ENCODE data around the gene IQSEC1.

The IQSEC1 gene

DNA sequence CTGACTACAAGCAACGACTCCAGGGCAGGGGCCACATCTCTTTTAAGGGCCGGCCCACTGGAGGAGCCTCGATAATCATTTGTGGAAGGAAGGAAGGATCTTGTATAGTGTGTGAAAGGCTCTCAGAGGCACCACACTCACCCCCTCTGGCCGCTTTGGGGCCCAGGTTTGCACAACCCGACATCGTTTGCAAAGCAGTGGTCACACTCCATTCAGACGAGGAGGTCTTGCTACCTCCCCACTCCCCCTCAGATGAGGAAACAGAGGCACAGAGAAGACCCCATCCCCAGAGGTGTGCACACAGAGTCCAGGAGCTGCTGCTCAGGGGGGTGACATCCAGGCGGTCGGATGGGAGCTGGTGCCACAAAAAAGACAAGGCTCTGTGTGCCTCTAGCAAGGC lies 29.6 kb downstream of the IQSEC1 start:
- DNase-seq (ENCODE audit: low read depth): no peak
- no peak overlapping the region for H3K4me3 ChIP-seq (ENCODE audit: low read depth, low read length)
- TF ChIP-seq, protein P1, sequence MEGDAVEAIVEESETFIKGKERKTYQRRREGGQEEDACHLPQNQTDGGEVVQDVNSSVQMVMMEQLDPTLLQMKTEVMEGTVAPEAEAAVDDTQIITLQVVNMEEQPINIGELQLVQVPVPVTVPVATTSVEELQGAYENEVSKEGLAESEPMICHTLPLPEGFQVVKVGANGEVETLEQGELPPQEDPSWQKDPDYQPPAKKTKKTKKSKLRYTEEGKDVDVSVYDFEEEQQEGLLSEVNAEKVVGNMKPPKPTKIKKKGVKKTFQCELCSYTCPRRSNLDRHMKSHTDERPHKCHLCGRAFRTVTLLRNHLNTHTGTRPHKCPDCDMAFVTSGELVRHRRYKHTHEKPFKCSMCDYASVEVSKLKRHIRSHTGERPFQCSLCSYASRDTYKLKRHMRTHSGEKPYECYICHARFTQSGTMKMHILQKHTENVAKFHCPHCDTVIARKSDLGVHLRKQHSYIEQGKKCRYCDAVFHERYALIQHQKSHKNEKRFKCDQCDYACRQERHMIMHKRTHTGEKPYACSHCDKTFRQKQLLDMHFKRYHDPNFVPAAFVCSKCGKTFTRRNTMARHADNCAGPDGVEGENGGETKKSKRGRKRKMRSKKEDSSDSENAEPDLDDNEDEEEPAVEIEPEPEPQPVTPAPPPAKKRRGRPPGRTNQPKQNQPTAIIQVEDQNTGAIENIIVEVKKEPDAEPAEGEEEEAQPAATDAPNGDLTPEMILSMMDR (IDR thresholded peaks at IDR 0.05; ENCODE audit: insufficient read depth, low read depth, low read length, missing control alignments): no peak

DNA sequence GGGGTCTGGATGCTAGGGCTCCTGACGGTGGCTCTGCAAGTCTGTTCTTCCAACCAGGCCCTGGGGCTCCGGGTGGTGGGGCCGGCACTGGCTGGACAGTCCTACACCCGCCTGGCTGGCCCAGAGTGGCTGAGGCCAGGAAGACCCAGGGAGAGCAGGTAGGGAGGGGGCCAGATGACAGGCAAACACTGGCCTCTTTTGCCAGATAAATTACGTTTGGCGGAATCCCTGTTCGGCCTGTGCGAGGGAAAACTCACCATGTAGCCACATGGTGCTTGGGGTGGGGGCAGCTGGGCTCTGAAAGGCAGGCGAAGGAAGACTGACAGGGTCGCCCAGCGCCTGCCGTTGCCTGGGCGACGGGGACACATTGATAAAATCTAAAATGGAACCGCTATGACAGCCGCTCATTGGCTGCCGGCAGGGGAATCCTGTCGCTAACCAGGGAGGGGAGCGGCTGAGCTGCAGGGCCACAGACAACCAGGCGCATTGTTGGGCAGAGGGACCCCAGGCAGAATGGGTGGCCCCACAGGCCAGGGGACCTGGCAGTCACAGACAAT lies 30.4 kb downstream of the IQSEC1 start:
- DNase-seq (ENCODE audit: low read depth): no peak
- no peak overlapping the region for H3K4me3 ChIP-seq (ENCODE audit: low read depth, low read length)
- TF ChIP-seq, protein P1 (IDR thresholded peaks at IDR 0.05; ENCODE audit: insufficient read depth, low read depth, low read length, missing control alignments): no peak

DNA sequence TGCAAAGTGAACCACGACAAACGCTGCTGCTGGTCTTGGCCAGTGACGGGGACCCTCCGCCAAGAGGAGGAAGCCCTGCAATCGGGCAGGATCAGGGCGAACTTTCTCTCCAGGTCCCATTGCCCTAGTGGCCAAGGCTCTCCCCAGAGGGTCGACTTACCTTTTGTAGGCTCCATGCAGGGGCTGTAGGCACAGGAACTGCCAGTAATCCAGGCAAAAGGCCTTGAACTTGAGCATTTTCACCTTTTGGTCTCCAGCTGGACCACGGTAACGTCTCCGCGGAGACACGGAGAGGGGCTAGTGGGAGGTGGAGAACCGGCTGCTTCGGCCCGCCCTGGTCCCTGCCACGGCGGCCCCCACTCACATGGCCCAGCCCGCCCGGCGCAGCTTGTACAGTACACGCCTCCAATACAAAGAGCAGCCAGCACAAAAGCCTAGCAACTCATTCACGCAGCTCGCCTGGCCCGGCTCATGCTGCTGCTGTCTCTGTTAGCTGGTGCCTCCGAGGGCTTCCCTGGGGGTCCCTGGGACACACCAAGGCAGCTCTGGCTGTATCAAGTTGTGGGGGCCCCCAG lies 31.0 kb downstream of the IQSEC1 start:
- TF ChIP-seq, protein P1 (IDR thresholded peaks at IDR 0.05; ENCODE audit: insufficient read depth, low read depth, low read length, missing control alignments): no peak
- H3K4me3 ChIP-seq (ENCODE audit: low read depth, low read length): no peak overlapping the region
- DNase-seq (ENCODE audit: low read depth): no peak

DNA sequence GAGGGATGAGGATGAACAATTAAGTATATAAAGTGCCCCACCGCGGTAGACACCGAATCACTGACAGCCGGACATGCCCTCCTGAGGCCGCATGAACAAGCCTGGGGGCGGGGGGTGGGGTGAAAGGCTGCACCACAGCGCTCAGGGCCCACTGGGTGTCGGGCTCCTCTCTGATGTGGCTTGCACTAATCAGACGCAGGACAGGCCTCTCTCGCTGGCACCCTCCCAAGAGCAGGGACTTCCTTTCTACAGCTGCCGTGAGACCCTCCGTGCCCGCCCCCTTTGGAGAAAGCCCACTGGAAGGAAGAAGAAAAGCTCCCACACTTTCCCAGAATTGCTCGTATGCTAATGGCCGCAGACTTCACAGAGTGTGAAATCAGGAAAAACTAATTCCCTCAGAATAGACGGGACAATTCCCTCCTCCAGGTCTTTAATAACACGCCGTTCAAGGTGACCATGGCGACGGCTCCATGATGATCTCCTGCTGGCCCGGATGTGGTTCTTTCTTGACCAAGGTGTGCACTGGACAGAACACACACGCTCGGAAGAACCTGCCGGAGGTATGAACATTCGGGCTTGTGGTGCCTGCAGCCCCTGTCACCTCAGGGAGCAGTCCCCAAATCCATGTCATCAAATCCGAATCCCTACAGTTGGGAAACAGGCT lies 32.0 kb downstream of the IQSEC1 start:
- no peak for DNase-seq (ENCODE audit: low read depth)
- no peak overlapping the region for H3K4me3 ChIP-seq (ENCODE audit: low read depth, low read length)
- TF ChIP-seq, protein P1 (IDR thresholded peaks at IDR 0.05; ENCODE audit: insufficient read depth, low read depth, low read length, missing control alignments): no peak

DNA sequence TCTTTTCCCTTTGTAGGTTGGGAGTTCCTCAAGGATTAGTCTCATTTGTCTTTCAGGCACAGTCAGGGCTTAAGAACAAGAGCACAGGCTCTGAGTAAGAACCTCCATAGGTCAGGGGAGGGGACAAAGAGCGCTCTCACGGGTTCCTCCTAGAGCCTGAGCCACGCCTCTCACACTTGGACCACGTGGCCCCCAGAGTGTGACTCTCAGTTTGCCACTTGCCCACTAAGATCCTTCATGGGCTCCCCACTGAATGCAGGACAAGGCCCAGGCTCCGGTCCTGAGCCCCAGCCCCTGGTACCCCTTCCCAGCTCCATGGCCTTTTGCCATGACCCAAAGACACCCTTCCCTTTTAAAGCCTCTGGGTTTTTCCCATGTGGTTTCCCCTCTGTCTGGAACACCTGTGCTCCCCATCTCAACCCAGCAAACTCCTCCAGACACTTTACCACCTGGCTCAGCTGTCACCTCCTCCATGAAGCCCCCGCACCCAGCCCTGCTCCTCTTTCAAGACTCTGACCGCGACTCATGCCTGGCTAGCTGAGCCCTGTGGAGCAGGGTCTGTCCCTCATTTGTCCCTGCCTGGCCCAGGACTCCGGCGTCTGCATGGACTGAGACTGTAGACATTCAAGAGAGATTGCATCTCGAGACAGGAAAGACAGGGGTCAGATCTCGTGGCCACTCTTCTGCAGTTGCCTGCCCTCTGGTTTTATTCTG lies 32.7 kb downstream of the IQSEC1 start:
- TF ChIP-seq, protein P1 (IDR thresholded peaks at IDR 0.05; ENCODE audit: insufficient read depth, low read depth, low read length, missing control alignments): no peak
- H3K4me3 ChIP-seq (ENCODE audit: low read depth, low read length): no peak overlapping the region
- DNase-seq (ENCODE audit: low read depth): peak; percentile 77

DNA sequence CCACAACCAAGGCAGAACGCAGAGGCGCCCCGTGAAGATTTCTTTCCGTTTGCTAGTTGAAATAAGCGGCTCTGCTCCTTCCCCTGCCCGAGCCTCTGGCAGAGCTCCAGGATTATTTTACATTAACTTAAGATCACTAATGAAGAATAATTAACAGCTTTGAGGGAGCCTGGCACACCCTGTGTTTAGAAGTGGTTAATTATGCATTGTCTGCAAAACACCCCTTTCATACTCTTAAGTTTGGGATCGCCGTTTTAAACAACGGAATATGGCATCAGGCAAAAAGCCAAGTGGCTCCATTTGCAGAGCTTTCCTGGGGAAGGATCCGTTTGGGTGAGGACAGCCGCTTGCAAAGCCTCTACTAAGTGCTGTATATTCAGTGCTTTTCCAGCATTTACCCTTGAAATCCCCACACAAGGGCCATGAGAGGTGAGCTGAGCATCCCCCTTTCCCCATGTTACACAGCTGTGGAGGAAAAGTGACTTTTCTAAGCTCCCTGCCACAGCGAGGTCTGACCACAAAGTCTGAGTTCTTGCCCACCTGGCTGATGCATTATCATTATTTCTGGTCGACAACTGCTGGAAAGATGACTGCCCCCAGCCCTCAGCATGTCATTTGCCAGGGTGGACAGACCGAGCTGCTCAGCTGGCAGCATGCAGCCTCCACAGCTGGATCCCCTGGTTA lies 33.9 kb downstream of the IQSEC1 start:
- DNase-seq (ENCODE audit: low read depth): no peak
- TF ChIP-seq, protein P1 (IDR thresholded peaks at IDR 0.05; ENCODE audit: insufficient read depth, low read depth, low read length, missing control alignments): no peak
- H3K4me3 ChIP-seq (ENCODE audit: low read depth, low read length): no peak overlapping the region

Data from GM12865 (cell line).